ENCODE measurements around the gene PEDS1.
"Not testable (repeated sequence)": the region's sequence is repeated elsewhere in the genome, so short reads cannot be mapped to it uniquely, and the experiment has no call there.

PEDS1 gene

DNA sequence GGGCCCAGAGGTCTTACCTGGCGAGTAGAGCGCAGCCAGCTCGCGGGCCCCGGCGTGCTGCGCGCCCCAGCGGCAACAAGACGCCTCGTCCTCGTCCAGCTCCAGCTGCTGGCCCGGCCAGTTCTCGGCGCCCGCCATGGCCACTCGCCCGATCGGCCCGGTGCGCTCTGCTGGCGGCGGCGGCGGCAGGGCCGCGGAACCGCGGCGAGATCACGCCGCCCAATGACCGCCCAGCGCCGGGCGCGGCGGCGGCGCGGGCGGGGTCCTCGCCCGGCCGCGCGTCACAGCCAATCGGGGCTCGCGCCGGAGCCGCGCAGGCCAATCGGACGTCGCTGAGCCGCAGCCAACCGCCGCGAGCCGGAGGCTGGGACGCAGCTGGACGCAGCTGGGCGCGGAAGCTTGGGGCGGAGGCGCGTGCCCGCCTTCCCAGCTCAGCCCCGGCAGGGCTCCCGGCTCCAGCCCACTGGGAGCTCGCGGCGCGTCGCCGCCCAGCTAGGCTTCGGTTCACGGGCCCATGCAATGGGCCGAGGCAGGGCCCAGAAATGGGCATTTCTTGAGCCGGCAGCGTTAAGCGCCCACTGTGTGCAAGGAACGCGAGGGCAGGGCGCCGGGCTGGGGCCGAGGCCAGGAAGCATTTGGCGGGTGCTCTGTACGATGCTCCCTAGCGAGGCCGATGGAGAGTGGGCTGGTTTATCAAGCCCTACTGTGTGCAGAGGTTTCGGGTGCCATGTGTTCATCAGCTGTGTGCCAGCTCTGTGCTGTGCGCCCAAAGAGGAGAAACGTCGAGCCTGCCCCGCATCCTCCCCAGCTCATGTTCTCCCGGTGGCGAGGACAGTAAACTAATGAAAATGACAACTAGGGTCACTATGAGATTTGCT, at the start of gene PEDS1:
PEDS1 (minus strand) TSS at position 224 of the 878 bp plus-strand sequence; CDS start at position 138, 86 bp downstream.
- in situ Hi-C loops (cut with MboI; ENCODE audit: low sequenced_read_pairs) = no loop called here

DNA sequence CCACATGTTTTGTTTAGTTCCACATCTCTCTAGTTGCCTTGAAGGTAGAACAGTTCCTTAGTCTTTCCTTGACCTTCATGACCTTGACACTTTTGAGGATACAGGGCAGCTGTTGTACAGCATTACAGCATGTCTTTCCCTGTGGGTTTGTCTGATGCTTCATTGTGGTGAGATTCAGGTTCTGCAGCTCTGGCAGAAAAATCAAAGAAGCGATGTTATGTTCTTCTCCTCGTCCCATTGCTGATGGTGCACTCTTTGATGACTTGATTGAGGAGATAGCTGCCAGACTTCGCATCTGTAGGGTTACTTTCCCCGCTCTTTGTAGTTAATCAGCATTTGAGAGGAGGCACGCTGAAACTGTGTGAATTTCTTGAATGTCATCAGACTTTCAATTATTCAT, 49.2 kb upstream of the PEDS1 start:
- in situ Hi-C loops (cut with MboI; ENCODE audit: low sequenced_read_pairs) = no loop called here

DNA sequence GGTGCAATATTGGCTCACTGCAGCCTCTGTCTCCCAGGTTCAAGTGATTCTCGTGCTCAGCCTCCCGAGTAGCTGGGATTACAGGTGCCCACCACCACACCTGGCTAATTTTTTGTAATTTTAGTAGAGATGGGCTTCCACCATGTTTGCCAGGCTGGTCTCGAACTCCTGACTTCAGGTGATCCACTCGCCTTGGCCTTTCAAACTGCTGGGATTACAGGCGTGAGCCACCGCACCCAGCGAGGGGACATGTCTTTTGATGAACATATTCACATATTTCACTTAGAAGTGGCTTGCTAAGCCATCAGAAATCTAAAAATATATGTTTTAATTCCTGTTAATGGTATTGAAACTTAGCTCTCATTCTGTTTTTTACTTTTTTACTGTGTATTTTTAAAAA, 48.2 kb upstream of the PEDS1 start:
- in situ Hi-C loops (cut with MboI; ENCODE audit: low sequenced_read_pairs) = not testable (repeated sequence)

DNA sequence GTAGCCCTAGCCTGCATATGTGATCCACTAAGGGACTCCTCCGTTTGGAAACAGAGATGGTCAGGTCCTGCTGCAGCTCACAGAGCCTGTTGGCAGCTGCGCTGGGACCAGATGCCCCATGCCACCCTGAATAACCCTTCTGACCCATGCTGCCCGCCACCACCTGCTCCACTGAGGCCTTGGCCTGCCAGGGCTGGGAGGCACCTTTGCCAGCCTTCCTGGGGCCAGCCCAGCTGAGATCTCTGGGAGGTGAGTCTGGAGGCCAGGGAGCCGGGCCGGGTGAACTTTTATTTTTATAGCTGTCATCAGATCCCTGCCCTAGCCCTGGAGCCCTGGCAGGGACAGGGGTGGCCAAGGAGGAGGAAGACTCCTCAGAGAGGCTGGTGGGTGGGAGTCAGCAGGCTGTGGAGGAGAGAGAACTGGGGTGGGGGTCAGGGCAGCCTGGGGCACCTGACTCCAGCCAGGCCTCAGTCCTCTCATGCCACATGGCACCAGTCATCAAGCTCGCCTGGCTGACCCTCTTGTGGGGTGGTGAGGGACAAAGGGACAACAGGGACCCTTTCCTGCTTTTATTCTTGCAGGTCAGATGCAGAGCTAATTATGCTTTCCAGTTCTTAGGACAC, 47.1 kb upstream of the PEDS1 start:
- in situ Hi-C loops (cut with MboI; ENCODE audit: low sequenced_read_pairs) = no loop called here

DNA sequence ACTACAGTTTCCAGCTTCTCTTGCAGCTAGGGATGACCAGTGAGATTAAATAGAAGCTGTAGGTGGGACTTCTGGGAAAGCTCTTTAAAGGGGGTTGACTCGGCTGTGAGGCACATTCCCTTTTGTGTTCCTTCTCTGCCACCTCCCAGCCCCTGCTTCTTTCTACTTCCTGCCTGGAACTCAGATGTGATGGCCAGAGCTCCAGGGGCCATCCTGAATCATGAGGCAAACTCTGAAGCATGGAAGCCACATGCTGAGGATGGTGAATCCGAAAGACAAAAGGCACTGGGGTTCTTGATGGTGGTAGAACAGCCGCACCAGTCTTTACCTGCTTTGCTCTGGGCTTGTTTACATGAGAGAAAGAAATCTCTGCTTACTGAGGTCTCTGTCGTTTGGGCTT, 46.2 kb upstream of the PEDS1 start:
- in situ Hi-C loops (cut with MboI; ENCODE audit: low sequenced_read_pairs) = loop anchor here (10.0 kb wide), 1 partner anchor 145 kb away; no protein-coding TSS in a partner anchor

DNA sequence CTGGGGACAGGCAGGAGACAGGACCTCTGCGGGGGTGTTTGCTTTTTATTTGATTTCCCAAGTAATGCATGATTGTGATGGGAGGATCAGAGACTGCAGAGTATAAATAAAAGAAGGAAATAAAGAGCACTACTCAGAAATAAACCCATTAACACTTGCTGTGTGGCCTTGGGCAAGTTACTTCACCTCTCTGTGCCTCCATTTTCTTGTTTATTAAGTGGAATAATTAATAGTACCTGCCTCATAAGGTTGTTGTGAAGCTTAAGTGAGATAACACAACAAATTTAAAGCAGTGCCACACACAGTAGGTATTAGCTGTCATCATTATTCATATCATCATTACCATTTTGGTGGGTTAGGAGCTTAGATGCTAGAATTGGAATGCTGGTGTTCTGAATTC, 45.2 kb upstream of the PEDS1 start:
- in situ Hi-C loops (cut with MboI; ENCODE audit: low sequenced_read_pairs) = loop anchor here (10.0 kb wide), 1 partner anchor 146 kb away; no protein-coding TSS in a partner anchor

DNA sequence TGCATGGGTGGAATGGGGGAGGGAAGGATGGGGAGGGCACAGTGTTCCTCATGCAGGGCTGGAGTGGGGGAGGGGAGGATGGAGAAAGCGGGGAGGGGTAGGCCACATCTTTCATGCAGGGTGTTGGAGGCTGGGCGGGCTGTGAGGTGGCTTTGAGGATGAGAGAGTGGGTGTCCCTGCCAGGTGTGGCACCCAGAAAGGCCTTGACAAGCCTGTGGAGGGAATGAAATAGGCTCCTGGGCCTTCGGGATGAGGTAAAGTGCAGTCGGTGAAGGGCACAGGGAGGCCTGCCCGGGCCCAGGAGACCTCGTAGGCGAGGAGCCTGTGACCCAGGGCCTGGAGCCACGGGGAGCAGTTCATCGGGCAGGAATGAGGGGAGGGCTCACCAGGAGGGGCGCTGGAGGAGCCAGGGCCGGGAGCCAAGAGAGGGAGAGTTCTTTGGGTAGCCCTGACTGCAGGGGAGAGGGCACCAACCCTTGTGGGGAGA, 44.7 kb upstream of the PEDS1 start:
- in situ Hi-C loops (cut with MboI; ENCODE audit: low sequenced_read_pairs) = loop anchor here (10.0 kb wide), 1 partner anchor 147 kb away; no protein-coding TSS in a partner anchor

DNA sequence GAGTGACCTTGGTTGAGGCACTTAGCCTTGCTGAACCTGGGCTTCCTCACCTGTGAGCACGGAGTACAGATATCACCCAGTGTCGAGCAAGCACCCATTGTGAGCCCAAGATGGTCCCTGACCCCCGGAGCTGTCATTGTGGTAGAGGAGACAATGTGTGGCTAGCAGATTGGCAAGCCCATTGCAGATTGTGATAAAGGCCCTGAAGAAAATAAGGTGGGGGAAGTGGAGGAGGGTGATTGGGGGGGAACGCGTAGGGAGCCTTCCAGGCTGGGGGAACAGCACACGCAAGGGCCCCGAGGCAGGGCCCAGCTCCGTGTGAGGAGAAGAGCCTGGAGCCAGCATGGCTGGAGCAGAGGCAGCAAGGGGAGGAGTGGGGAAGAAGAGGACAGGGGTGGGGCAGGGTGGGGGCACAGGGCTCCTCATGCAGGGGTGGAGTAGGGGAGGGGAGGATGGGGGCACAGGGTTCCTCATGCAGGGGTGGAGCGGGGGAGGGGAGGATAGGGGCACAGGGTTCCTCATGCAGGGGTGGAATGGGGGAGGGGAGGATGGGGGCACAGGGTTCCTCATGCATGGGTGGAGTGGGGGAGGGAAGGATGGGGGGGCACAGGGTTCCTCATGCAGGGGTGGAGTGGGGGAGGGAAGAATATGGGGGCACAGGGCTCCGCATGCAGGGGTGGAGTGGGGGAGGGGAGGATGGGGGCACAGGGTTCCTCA, 44.1 kb upstream of the PEDS1 start:
- in situ Hi-C loops (cut with MboI; ENCODE audit: low sequenced_read_pairs) = loop anchor here (10.0 kb wide), 1 partner anchor 147 kb away; no protein-coding TSS in a partner anchor

DNA sequence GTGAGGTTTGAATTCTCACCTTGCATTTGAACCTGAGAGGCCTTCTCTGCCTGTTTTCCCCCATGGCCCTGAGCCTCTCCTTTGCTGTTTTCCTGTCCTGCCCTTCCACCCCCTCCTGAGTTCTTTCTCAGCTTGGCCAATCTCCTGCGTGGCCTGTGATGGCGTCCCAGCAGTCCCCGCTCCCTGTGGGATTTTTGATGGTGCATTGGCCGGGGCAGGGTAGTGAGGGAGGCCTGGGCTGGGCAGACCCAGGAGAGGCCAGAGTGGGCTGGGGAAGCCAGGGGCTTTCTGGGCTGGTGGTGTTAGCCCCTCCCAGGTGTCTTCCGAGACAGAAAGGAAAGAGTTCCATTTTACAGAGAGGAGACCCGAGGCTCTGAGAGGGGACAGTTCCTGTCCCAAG, 43.4 kb upstream of the PEDS1 start:
- in situ Hi-C loops (cut with MboI; ENCODE audit: low sequenced_read_pairs) = loop anchor here (10.0 kb wide), 1 partner anchor 148 kb away; no protein-coding TSS in a partner anchor

DNA sequence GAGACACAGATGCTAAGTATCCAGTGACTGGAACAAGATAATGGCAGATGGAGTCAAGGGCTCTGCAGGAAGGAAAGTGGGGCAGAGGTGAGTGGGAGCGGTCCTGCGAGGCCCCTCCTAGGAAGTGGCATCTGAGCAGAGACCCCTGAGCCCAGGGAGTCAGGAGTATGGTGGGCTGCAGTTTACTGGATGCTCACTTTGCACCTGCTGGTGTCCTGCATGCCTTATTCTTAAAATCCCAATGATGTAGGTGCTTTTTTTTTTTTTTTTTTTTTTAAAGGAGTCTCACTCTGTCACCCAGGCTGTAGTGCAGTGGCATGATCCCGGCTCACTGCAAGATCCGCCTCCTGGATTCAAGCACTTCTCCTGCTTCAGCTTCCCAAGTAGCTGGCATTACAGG, 42.7 kb upstream of the PEDS1 start:
- in situ Hi-C loops (cut with MboI; ENCODE audit: low sequenced_read_pairs) = loop anchor here (10.0 kb wide), 1 partner anchor 149 kb away; no protein-coding TSS in a partner anchor

DNA sequence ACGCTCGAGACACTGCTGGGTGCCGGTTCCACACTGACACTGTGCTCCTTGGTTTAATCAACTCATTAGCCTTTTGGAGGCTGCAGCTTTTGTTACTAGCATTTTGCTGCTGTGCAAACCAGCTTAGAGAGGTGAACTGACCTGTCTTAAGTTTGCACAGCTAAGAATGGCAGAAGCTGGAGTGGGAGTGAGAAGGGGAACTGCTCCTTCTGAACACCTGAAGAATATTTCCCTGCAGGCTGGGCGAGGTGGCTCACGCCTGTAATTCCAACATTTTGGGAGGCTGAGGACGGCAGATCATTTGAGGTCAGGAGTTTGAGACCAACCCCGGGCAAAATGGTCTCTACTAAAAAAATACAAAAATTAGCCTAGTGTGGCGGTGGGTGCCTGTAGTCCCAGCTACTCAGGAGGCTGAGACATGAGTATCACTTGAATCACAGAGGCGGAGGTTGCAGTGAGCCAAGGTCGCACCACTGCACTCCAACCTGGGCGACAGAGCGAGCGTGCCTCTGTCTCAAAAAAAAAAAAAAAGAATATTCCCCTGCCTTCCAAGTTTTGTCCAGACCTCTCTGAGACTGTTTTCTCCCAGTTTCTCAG, 42.1 kb upstream of the PEDS1 start:
- in situ Hi-C loops (cut with MboI; ENCODE audit: low sequenced_read_pairs) = loop anchor here (10.0 kb wide), 1 partner anchor 149 kb away; no protein-coding TSS in a partner anchor

DNA sequence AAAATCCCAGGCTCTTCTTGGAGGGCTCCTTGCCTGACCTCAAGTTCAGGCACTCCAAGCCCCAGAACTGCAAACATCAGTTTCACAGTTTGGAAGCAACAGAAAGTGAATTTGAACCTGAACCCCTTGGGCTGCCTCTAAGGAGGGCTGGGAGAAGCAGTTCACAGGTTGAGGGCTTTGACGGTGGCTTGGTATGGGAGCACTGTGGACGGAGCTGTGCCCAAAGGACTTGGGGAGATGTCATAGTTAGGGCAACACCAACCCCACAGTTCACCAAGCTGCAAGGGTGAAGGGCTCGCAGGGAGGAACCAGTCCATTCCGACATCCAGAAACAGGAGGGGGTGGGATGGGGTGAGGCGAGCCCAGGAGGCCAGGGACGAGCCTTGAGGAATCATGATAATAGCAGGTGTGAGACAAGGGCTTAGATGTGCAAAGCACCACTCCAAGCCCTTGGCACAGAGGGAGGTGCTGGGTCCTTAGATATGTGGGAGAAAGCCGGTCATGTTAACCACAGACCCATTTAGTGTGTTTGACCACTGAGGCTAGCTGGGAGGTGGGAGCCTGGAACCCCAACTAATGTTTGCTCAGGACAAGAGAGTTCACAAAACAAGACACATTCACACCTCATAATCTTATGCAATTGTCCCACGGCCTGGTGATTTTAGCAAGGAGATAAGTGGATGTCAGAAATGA, 41.5 kb upstream of the PEDS1 start:
- in situ Hi-C loops (cut with MboI; ENCODE audit: low sequenced_read_pairs) = loop anchor here (10.0 kb wide), 1 partner anchor 150 kb away; no protein-coding TSS in a partner anchor

DNA sequence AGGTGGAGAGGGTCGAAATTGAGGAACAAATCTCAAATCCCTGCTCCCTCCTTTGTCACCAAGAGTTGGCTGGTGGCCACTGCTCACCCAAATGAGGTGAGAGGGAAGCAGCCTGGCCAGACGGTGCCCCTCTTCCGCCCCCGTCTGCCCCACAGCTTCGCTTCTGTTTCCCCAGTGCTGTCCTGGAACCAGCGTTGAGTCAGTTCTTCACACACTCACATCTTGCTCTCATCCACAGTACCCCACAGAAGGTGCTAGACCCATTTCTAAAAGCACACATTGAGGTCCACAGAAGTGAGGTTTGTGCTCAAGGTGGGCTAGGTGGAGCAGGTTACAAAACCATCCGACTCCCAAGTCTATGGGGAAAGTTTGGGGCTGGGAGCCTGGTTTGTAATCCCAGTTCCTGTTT, 40.9 kb upstream of the PEDS1 start:
- in situ Hi-C loops (cut with MboI; ENCODE audit: low sequenced_read_pairs) = loop anchor here (10.0 kb wide), 1 partner anchor 150 kb away; no protein-coding TSS in a partner anchor

DNA sequence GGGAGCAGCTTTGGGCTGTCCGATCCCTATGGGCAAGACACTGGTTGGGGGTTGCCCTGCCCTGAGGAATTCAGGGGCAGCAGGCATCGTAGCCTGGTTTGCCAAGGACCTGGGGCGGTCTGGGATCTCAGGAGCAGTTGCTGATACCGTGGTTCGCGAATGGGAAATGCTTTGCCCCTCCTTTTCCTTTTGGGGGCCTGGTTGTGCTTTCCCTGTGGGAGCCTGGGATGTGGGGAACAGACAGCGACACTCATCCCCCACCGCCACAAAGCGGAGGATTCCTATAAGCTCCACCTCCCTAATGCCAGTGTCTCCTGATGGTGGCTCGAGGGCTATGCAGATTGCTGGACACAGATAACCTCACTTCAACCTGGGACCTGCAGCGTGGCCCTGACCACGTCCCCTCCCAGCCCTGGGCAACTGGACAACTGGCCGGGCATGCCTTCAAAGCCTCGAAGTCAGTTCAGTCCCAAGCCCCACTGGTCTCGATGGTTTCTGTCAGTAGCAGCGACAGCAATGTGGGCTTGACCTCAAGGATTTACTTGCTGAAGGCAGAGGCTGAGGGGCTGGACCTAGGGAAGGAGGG, 40.4 kb upstream of the PEDS1 start:
- in situ Hi-C loops (cut with MboI; ENCODE audit: low sequenced_read_pairs) = loop anchor here (10.0 kb wide), 1 partner anchor 151 kb away; no protein-coding TSS in a partner anchor

DNA sequence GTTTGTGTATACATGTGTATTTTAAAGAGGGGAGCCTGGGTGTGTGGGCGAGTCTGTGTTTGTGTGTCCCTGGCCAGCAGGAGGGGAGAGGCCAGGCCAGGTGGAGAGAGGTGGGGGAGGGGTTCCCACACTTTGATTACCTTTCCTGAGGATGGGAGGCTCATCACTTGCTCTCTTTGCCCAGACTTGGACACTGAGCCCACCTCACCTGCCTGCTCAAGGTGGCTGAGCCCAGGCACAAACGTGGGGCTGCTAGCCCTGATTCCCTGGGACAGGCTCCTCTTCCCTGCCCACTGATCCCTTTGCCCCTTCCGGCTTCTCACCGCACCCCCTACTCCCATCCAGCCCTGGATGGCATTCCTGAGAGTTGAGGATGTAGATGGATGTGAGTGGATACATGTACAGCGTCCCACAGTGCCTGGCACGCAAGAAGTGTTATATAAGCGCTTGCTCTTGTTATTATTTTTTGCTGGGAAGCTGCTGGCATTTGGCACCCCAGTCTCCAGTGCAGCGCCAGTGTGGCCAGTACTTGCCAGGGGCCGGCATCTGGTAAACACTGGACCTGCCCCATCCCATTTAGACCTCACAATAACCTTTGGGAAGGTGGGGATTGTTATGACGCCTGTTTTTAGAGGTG, 39.8 kb upstream of the PEDS1 start:
- in situ Hi-C loops (cut with MboI; ENCODE audit: low sequenced_read_pairs) = loop anchor here (10.0 kb wide), 1 partner anchor 151 kb away; no protein-coding TSS in a partner anchor

DNA sequence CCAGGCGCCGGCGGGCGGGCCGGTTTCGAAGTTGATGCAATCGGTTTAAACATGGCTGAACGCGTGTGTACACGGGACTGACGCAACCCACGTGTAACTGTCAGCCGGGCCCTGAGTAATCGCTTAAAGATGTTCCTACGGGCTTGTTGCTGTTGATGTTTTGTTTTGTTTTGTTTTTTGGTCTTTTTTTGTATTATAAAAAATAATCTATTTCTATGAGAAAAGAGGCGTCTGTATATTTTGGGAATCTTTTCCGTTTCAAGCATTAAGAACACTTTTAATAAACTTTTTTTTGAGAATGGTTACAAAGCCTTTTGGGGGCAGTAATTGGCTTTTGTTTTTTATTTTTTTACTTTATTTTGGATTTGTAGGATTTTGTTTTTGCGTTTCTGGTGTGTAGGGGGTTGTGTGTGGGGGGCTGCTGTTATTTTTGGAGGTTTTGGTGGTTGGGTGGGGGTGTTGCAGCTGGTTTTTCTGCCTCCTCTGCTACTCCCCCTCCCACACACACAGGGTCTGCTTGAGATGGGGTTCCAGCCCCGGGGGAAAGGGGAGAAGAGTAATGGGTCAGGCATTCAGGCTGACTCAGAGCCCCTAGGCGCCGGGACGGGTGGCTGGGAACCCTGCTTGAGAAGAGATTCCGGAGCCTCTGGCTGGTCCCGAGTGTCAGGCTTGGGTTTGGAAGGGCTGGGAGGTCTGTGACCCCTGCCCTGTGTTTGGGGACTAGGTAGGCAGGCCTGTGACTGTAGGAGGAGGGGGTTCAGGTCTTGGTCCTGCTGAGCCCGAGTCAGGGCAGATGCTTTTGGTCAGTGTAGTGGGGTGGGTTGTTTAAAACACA, 39.1 kb upstream of the PEDS1 start:
- in situ Hi-C loops (cut with MboI; ENCODE audit: low sequenced_read_pairs) = loop anchor here (10.0 kb wide), 1 partner anchor 152 kb away; no protein-coding TSS in a partner anchor

DNA sequence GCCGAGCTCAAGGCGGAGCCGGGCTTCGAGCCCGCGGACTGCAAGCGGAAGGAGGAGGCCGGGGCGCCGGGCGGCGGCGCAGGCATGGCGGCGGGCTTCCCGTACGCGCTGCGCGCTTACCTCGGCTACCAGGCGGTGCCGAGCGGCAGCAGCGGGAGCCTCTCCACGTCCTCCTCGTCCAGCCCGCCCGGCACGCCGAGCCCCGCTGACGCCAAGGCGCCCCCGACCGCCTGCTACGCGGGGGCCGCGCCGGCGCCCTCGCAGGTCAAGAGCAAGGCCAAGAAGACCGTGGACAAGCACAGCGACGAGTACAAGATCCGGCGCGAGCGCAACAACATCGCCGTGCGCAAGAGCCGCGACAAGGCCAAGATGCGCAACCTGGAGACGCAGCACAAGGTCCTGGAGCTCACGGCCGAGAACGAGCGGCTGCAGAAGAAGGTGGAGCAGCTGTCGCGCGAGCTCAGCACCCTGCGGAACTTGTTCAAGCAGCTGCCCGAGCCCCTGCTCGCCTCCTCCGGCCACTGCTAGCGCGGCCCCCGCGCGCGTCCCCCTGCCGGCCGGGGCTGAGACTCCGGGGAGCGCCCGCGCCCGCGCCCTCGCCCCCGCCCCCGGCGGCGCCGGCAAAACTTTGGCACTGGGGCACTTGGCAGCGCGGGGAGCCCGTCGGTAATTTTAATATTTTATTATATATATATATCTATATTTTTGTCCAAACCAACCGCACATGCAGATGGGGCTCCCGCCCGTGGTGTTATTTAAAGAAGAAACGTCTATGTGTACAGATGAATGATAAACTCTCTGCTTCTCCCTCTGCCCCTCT, 38.2 kb upstream of the PEDS1 start:
- in situ Hi-C loops (cut with MboI; ENCODE audit: low sequenced_read_pairs) = loop anchor here (10.0 kb wide), 1 partner anchor 153 kb away; no protein-coding TSS in a partner anchor

Data from HL-60/S4 treated with retinoic acid at 250 ng/mL for 4 days and 3 days (cell line).